Neutrophil (primary cell): ENCODE measurements around the gene C1orf21.

ENCODE experiments used
- H3K27ac ChIP-seq: fragments of 200-600 bp; sonication (generic); 2 replicates; pipeline ENCODE4 v1.5.1; 2016; ENCODE audit warnings: mild to moderate bottlenecking, moderate library complexity
- H3K27me3 ChIP-seq: fragments of 200-600 bp; sonication (generic); 2 replicates; pipeline ENCODE4 v1.6.0; 2016; ENCODE audit warnings: mild to moderate bottlenecking
- H3K36me3 ChIP-seq: fragments of 200-600 bp; sonication (generic); 2 replicates; pipeline ENCODE4 v1.5.1; 2017
- H3K4me1 ChIP-seq, 2 experiments: fragments of 200-600 bp in 1 of 2; sonication (generic) in 1 of 2; 1 replicate in 1 of 2; 2 replicates in 1 of 2; pipeline versions ENCODE4 v1.5.1 to v1.6.1; 2013 to 2016; ENCODE audit warnings: low read depth in 1 of 2, low read length in 1 of 2, mild to moderate bottlenecking in 1 of 2, moderate library complexity in 1 of 2; ENCODE audit not compliant: control insufficient read depth in 1 of 2, insufficient read depth in 1 of 2
- H3K4me3 ChIP-seq, 2 experiments: fragments of 200-600 bp in 1 of 2; sonication (generic) in 1 of 2; 1 replicate in 1 of 2; 2 replicates in 1 of 2; pipeline ENCODE4 v1.5.1; 2013 to 2016; ENCODE audit warnings: low read depth in 1 of 2, low read length in 1 of 2, mild to moderate bottlenecking in 1 of 2, moderate library complexity in 1 of 2
- H3K9me3 ChIP-seq: fragments of 200-600 bp; sonication (generic); 2 replicates; pipeline ENCODE4 v1.5.1; 2016
- CTCF ChIP-seq: fragments of 200-600 bp; sonication (generic); IDR thresholded peaks from 2 replicates; pipeline ENCODE4 v1.5.1; 2016; ENCODE audit warnings: antibody characterized with exemption

The C1orf21 gene

GRCh38 chr1:184426278-184426674 lies 39.4 kb downstream of the C1orf21 start:
- no peak overlapping the region for H3K4me3 ChIP-seq
- no peaks in the 10 kb centered on the region for H3K9me3 ChIP-seq
- H3K36me3 ChIP-seq, result no peaks in the 10 kb centered on the region
- no peaks in the 10 kb centered on the region for H3K27me3 ChIP-seq
- no peaks in the 10 kb centered on the region for H3K4me1 ChIP-seq
- no peak overlapping the region for H3K27ac ChIP-seq
- no peak for TF ChIP-seq CTCF

- Histone ChIP-seq H3K36me3 (no peaks in the 10 kb centered on the region), H3K9me3 (no peaks in the 10 kb centered on the region), H3K4me3 (no peak overlapping the region), H3K4me1 (no peaks in the 10 kb centered on the region), H3K27me3 (no peaks in the 10 kb centered on the region), H3K27ac (no peak overlapping the region)
- TF ChIP-seq CTCF, result no peak
Observed at GRCh38 chr1:184427722-184428121, 40.9 kb downstream of the C1orf21 start.

GRCh38 chr1:184428604-184429003 lies 41.8 kb downstream of the C1orf21 start:
- H3K27me3 ChIP-seq, result no peaks in the 10 kb centered on the region
- H3K27ac ChIP-seq, result no peak overlapping the region
- no peak overlapping the region for H3K4me3 ChIP-seq
- H3K9me3 ChIP-seq, result no peaks in the 10 kb centered on the region
- no peak for TF ChIP-seq CTCF
- no peaks in the 10 kb centered on the region for H3K36me3 ChIP-seq
- H3K4me1 ChIP-seq, result no peaks in the 10 kb centered on the region

GRCh38 chr1:184429335-184429734 lies 42.5 kb downstream of the C1orf21 start:
- no peaks in the 10 kb centered on the region for H3K27me3 ChIP-seq
- TF ChIP-seq CTCF, result no peak
- no peaks in the 10 kb centered on the region for H3K4me1 ChIP-seq
- H3K36me3 ChIP-seq, result no peaks in the 10 kb centered on the region
- H3K27ac ChIP-seq, result no peak overlapping the region
- no peak overlapping the region for H3K4me3 ChIP-seq
- H3K9me3 ChIP-seq, result no peaks in the 10 kb centered on the region

- Histone ChIP-seq H3K36me3 (no peaks in the 10 kb centered on the region), H3K9me3 (no peaks in the 10 kb centered on the region), H3K4me3 (no peak overlapping the region), H3K27me3 (no peaks in the 10 kb centered on the region), H3K4me1 (no peaks in the 10 kb centered on the region), H3K27ac (no peak overlapping the region)
- TF ChIP-seq CTCF, result no peak
Observed at GRCh38 chr1:184433956-184434502, 47.2 kb downstream of the C1orf21 start.

GRCh38 chr1:184437291-184437690 lies 50.5 kb downstream of the C1orf21 start:
- Histone ChIP-seq H3K9me3 (no peaks in the 10 kb centered on the region), H3K27me3 (no peaks in the 10 kb centered on the region), H3K27ac (no peak overlapping the region), H3K4me1 (no peaks in the 10 kb centered on the region), H3K4me3 (no peak overlapping the region), H3K36me3 (no peaks in the 10 kb centered on the region)
- no peak for TF ChIP-seq CTCF
